Measurements from ENCODE around the gene FANCI.

DNA sequence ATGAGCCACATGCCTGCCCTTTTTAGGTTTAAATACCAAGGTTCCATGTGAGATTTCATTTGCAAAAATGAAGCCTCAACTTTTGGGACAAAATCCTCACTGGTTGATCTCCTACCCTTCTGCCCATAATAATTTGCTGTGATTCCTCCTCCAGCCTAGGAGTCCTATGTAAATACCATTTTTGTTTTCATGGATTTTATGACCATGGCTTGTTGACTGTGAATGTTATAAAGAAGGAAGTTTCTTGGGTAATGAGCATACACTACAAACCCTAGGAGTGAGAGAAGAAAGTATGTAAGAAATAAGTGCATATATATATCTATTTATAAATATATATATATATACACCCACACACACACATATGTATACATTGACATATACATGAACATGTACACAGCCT lies 35.5 kb upstream of the FANCI start:
- TF ChIP-seq, protein P1, sequence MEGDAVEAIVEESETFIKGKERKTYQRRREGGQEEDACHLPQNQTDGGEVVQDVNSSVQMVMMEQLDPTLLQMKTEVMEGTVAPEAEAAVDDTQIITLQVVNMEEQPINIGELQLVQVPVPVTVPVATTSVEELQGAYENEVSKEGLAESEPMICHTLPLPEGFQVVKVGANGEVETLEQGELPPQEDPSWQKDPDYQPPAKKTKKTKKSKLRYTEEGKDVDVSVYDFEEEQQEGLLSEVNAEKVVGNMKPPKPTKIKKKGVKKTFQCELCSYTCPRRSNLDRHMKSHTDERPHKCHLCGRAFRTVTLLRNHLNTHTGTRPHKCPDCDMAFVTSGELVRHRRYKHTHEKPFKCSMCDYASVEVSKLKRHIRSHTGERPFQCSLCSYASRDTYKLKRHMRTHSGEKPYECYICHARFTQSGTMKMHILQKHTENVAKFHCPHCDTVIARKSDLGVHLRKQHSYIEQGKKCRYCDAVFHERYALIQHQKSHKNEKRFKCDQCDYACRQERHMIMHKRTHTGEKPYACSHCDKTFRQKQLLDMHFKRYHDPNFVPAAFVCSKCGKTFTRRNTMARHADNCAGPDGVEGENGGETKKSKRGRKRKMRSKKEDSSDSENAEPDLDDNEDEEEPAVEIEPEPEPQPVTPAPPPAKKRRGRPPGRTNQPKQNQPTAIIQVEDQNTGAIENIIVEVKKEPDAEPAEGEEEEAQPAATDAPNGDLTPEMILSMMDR (IDR thresholded peaks at IDR 0.05; ENCODE audit: low read length): no peak
- no peak for TF ChIP-seq EZH2phosphoT487 (IDR thresholded peaks at IDR 0.05; ENCODE audit: low read length)
